ENCODE data around the gene COL7A1. TPM values are rescaled to one million over a fixed set of nuclear protein-coding genes. Genes with fewer than 3 reads are reported as not detected.

The COL7A1 gene
- total and polyA plus RNA-seq, 4 donors = 4.3 to 18.7 (median 8.5) TPM

GRCh38 chr3:48555231-48555948, 39.7 kb downstream of the COL7A1 start:
- H3K4me1 ChIP-seq (ENCODE audit: control insufficient read depth in 5 of 5, insufficient read depth in 5 of 5, low read length in 5 of 5) = peaks cover 0 to 28% (median 10%) of the 10 kb centered on the region in 5 donors
- TF ChIP-seq, protein P1, sequence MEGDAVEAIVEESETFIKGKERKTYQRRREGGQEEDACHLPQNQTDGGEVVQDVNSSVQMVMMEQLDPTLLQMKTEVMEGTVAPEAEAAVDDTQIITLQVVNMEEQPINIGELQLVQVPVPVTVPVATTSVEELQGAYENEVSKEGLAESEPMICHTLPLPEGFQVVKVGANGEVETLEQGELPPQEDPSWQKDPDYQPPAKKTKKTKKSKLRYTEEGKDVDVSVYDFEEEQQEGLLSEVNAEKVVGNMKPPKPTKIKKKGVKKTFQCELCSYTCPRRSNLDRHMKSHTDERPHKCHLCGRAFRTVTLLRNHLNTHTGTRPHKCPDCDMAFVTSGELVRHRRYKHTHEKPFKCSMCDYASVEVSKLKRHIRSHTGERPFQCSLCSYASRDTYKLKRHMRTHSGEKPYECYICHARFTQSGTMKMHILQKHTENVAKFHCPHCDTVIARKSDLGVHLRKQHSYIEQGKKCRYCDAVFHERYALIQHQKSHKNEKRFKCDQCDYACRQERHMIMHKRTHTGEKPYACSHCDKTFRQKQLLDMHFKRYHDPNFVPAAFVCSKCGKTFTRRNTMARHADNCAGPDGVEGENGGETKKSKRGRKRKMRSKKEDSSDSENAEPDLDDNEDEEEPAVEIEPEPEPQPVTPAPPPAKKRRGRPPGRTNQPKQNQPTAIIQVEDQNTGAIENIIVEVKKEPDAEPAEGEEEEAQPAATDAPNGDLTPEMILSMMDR (IDR thresholded peaks at IDR 0.05; ENCODE audit: control extremely low read depth, extremely low read depth) = no peak
- H3K27me3 ChIP-seq (ENCODE audit: control insufficient read depth in 3 of 3, insufficient read depth in 3 of 3, low read length in 2 of 3) = no peaks in the 10 kb centered on the region
- DNase-seq (no peak), ATAC-seq (ENCODE audit: insufficient read depth, low FRiP score) (no peak)
- no peak overlapping the region for H3K27ac ChIP-seq (ENCODE audit: low read depth in 1 of 2, low read length in 1 of 2)
- no peak overlapping the region for H3K9ac ChIP-seq (ENCODE audit: insufficient read depth in 1 of 2, low read length in 2 of 2)
- no peaks in the 10 kb centered on the region for H3K9me3 ChIP-seq (ENCODE audit: control insufficient read depth in 4 of 4, insufficient read depth in 3 of 4, low read length in 3 of 4)
- no peak overlapping the region for H3K4me3 ChIP-seq
- 79 to 89% methylated on average over 10 of the region's 10 CpGs for WGBS, 2 donors
- H3K36me3 ChIP-seq (ENCODE audit: control insufficient read depth in 4 of 4, insufficient read depth in 4 of 4, low read length in 4 of 4) = no peaks in the 10 kb centered on the region

- no peak overlapping the region for H3K9ac ChIP-seq (ENCODE audit: insufficient read depth in 1 of 2, low read length in 2 of 2)
- H3K27ac ChIP-seq (ENCODE audit: low read depth in 1 of 2, low read length in 1 of 2) = no peak overlapping the region
- ATAC-seq (ENCODE audit: insufficient read depth, low FRiP score) (no peak), DNase-seq (no peak)
- no peaks in the 10 kb centered on the region for H3K27me3 ChIP-seq (ENCODE audit: control insufficient read depth in 3 of 3, insufficient read depth in 3 of 3, low read length in 2 of 3)
- H3K36me3 ChIP-seq (ENCODE audit: control insufficient read depth in 4 of 4, insufficient read depth in 4 of 4, low read length in 4 of 4) = no peaks in the 10 kb centered on the region
- WGBS, 2 donors = 84 to 89% methylated on average over 14 of the region's 14 CpGs
- TF ChIP-seq, protein P1 (IDR thresholded peaks at IDR 0.05; ENCODE audit: control extremely low read depth, extremely low read depth) = no peak
- peaks cover 0 to 23% (median 4%) of the 10 kb centered on the region in 5 donors for H3K4me1 ChIP-seq (ENCODE audit: control insufficient read depth in 5 of 5, insufficient read depth in 5 of 5, low read length in 5 of 5)
- no peaks in the 10 kb centered on the region for H3K9me3 ChIP-seq (ENCODE audit: control insufficient read depth in 4 of 4, insufficient read depth in 3 of 4, low read length in 3 of 4)
- no peak overlapping the region for H3K4me3 ChIP-seq
Observed at GRCh38 chr3:48553886-48554845, 41.0 kb downstream of the COL7A1 start.

- H3K36me3 ChIP-seq (ENCODE audit: control insufficient read depth in 4 of 4, insufficient read depth in 4 of 4, low read length in 4 of 4) = no peaks in the 10 kb centered on the region
- DNase-seq (no peak), ATAC-seq (ENCODE audit: insufficient read depth, low FRiP score) (no peak)
- H3K27me3 ChIP-seq (ENCODE audit: control insufficient read depth in 3 of 3, insufficient read depth in 3 of 3, low read length in 2 of 3) = no peaks in the 10 kb centered on the region
- TF ChIP-seq, protein P1 (IDR thresholded peaks at IDR 0.05; ENCODE audit: control extremely low read depth, extremely low read depth) = no peak
- H3K4me1 ChIP-seq (ENCODE audit: control insufficient read depth in 5 of 5, insufficient read depth in 5 of 5, low read length in 5 of 5) = peaks cover 0 to 21% (median 6%) of the 10 kb centered on the region in 5 donors
- H3K9me3 ChIP-seq (ENCODE audit: control insufficient read depth in 4 of 4, insufficient read depth in 3 of 4, low read length in 3 of 4) = no peaks in the 10 kb centered on the region
- H3K9ac ChIP-seq (ENCODE audit: insufficient read depth in 1 of 2, low read length in 2 of 2) = no peak overlapping the region
- WGBS, 2 donors = 44 to 77% methylated on average over 5 of the region's 5 CpGs
- no peak overlapping the region for H3K4me3 ChIP-seq
- H3K27ac ChIP-seq (ENCODE audit: low read depth in 1 of 2, low read length in 1 of 2) = no peak overlapping the region
Observed at GRCh38 chr3:48553361-48553760, 41.8 kb downstream of the COL7A1 start.

All from lung (tissue), 12 donors.